Gastrocnemius medialis (tissue), 4 donors: ENCODE data around the gene UCHL3. TPM values are rescaled to one million over a fixed set of nuclear protein-coding genes. Genes with fewer than 3 reads are reported as not detected.

ENCODE experiments used
- ATAC-seq, 2 donors: fragments of 150-250 bp; one replicate each; pipeline ENCODE4 v1.9.1; 2016
- DNase-seq, 2 donors: peaks; one replicate each; pipeline ENCODE4 v3.0.0-alpha.2; 2019
- H3K27ac ChIP-seq, 4 donors: fragments of 200-600 bp; sonication (generic); 1 replicate in 1 of 4; 2 replicates in 3 of 4; pipeline ENCODE4 v1.5.1; 2016 to 2018; ENCODE audit warnings: mild to moderate bottlenecking in 2 of 4, moderate library complexity in 1 of 4
- H3K27me3 ChIP-seq, 3 donors: fragments of 200-600 bp; sonication (generic) in 2 of 3; 1 replicate in 1 of 3; 2 replicates in 2 of 3; pipeline versions ENCODE4 v1.5.1 to v1.6.0; 2016 to 2019; ENCODE audit warnings: mild to moderate bottlenecking in 1 of 3, moderate library complexity in 1 of 3
- H3K36me3 ChIP-seq, 2 donors: fragments of 200-600 bp; sonication (generic) in 1 of 2; one replicate each; pipeline ENCODE4 v1.5.1; 2017 to 2018
- H3K4me1 ChIP-seq, 2 donors: fragments of 200-600 bp; sonication (generic) in 1 of 2; one replicate each; pipeline ENCODE4 v1.5.1; 2016 to 2017; ENCODE audit warnings: mild to moderate bottlenecking in 2 of 2
- H3K4me3 ChIP-seq, 4 donors: fragments of 200-600 bp; sonication (generic) in 3 of 4; 1 replicate in 1 of 4; 2 replicates in 3 of 4; pipeline ENCODE4 v1.5.1; 2016 to 2019; ENCODE audit warnings: mild to moderate bottlenecking in 2 of 4
- H3K9me3 ChIP-seq, 3 donors: fragments of 200-600 bp; sonication (generic) in 2 of 3; 1 replicate in 1 of 3; 2 replicates in 2 of 3; pipeline ENCODE4 v1.5.1; 2016 to 2019
- CTCF ChIP-seq, 5 experiments: fragments of 450-650 bp in 3 of 5; fragments of 200-600 bp in 2 of 5; sonication (generic) in 2 of 5; IDR thresholded peaks in 4 of 5; conservative IDR thresholded peaks in 1 of 5; 1 replicate in 4 of 5; 2 replicates in 1 of 5; pipeline ENCODE4 v1.5.1; 2016 to 2019; ENCODE audit warnings: antibody characterized with exemption in 5 of 5, mild to moderate bottlenecking in 3 of 5, moderate library complexity in 3 of 5
- POLR2A ChIP-seq, 2 donors: fragments of 450-650 bp; IDR thresholded peaks; one replicate each; pipeline ENCODE4 v1.6.1; 2017; ENCODE audit warnings: antibody characterized with exemption in 2 of 2, mild to moderate bottlenecking in 2 of 2, moderate library complexity in 2 of 2
- in situ Hi-C, 4 donors: fragments of 200-750 bp; cut with MboI; loops; one replicate each; pipeline versions ENCODE4 v1.15.0 to v1.8.0; 2017; ENCODE audit warnings: low sequenced_read_pairs in 4 of 4
- intact Hi-C: fragments of 100-400 bp; cut with DNase I; formaldehyde crosslinking; loops from one replicate; pipeline ENCODE4 v1.15.1; 2023; ENCODE audit warnings: low total_unique reads
- total RNA-seq, 4 donors: library from RNA; depleted of rRNA; stranded (reverse); fragments of >200 nt; gene quantifications; one replicate each; pipeline versions ENCODE4 v1.1.0 to v1.2.3, GENCODE V29; 2016

The UCHL3 gene
- total RNA-seq, 4 donors from 2014 or later: 40.2 to 67.5 (median 44.2) TPM

- Histone ChIP-seq H3K36me3 (peaks cover 0 to 3% of the 10 kb centered on the region in 2 donors), H3K9me3 (no peaks in the 10 kb centered on the region), H3K4me1 (peaks cover 0 to 7% of the 10 kb centered on the region in 2 donors), H3K27me3 (no peaks in the 10 kb centered on the region), H3K27ac (no peak overlapping the region), H3K4me3 (no peak overlapping the region)
- in situ Hi-C loops: no loop called here
- TF ChIP-seq POLR2A (IDR thresholded peaks at IDR 0.05) (no peak), CTCF (IDR thresholded peaks at IDR 0.05 in 4 of 5, conservative IDR thresholded peaks at IDR 0.05 in 1 of 5) (no peak)
- intact Hi-C loops: no loop called here
- no peak for DNase-seq
- ATAC-seq: no peak
Measured at GRCh38 chr13:75603038-75603437, 53.4 kb downstream of the UCHL3 start.

GRCh38 chr13:75607447-75607846 is 57.9 kb downstream of the UCHL3 start:
- Histone ChIP-seq H3K4me3 (no peak overlapping the region), H3K36me3 (no peaks in the 10 kb centered on the region), H3K27me3 (no peaks in the 10 kb centered on the region), H3K27ac (no peak overlapping the region), H3K4me1 (no peaks in the 10 kb centered on the region), H3K9me3 (no peaks in the 10 kb centered on the region)
- in situ Hi-C loops: no loop called here
- ATAC-seq (no peak), DNase-seq (no peak)
- intact Hi-C loops: no loop called here
- no peak for TF ChIP-seq POLR2A (IDR thresholded peaks at IDR 0.05)
- TF ChIP-seq CTCF (IDR thresholded peaks at IDR 0.05 in 4 of 5, conservative IDR thresholded peaks at IDR 0.05 in 1 of 5): no peak

GRCh38 chr13:75610466-75610865 is 60.9 kb downstream of the UCHL3 start:
- no peak for DNase-seq
- H3K9me3 ChIP-seq: no peaks in the 10 kb centered on the region
- no peak overlapping the region for H3K27ac ChIP-seq
- no peaks in the 10 kb centered on the region for H3K4me1 ChIP-seq
- TF ChIP-seq CTCF (IDR thresholded peaks at IDR 0.05 in 4 of 5, conservative IDR thresholded peaks at IDR 0.05 in 1 of 5) (no peak), POLR2A (IDR thresholded peaks at IDR 0.05) (no peak)
- intact Hi-C loops (no loop called here), in situ Hi-C loops (no loop called here)
- H3K27me3 ChIP-seq: no peaks in the 10 kb centered on the region
- ATAC-seq: no peak
- H3K4me3 ChIP-seq: no peak overlapping the region
- no peaks in the 10 kb centered on the region for H3K36me3 ChIP-seq

GRCh38 chr13:75612354-75612753 is 62.8 kb downstream of the UCHL3 start:
- Histone ChIP-seq H3K4me1 (no peaks in the 10 kb centered on the region), H3K4me3 (no peak overlapping the region), H3K9me3 (no peaks in the 10 kb centered on the region), H3K36me3 (no peaks in the 10 kb centered on the region), H3K27ac (no peak overlapping the region), H3K27me3 (no peaks in the 10 kb centered on the region)
- intact Hi-C loops (no loop called here), in situ Hi-C loops (no loop called here)
- ATAC-seq: no peak
- TF ChIP-seq CTCF (IDR thresholded peaks at IDR 0.05 in 4 of 5, conservative IDR thresholded peaks at IDR 0.05 in 1 of 5) (no peak), POLR2A (IDR thresholded peaks at IDR 0.05) (no peak)
- no peak for DNase-seq

- intact Hi-C loops: no loop called here
- Histone ChIP-seq H3K4me1 (no peaks in the 10 kb centered on the region), H3K27me3 (no peaks in the 10 kb centered on the region), H3K9me3 (no peaks in the 10 kb centered on the region), H3K27ac (no peak overlapping the region), H3K36me3 (peaks cover 0 to 6% of the 10 kb centered on the region in 2 donors), H3K4me3 (no peak overlapping the region)
- in situ Hi-C loops: no loop called here
- TF ChIP-seq POLR2A (IDR thresholded peaks at IDR 0.05) (no peak), CTCF (IDR thresholded peaks at IDR 0.05 in 4 of 5, conservative IDR thresholded peaks at IDR 0.05 in 1 of 5) (no peak)
- ATAC-seq (no peak), DNase-seq (no peak)
Measured at GRCh38 chr13:75617230-75617629, 67.6 kb downstream of the UCHL3 start.
